Kidney epithelial cell (primary cell): ENCODE measurements around the gene TRMT61B. TPM values are rescaled to one million over a fixed set of nuclear protein-coding genes. Genes with fewer than 3 reads are reported as not detected.

Experiments
- DNase-seq: peaks from one replicate; pipeline ENCODE4 v3.0.0-alpha.2; 2010; ENCODE audit warnings: low read depth
- H3K27me3 ChIP-seq: 2 replicates; pipeline ENCODE4 v1.6.0; 2011; ENCODE audit warnings: low read length; ENCODE audit not compliant: control insufficient read depth, insufficient read depth
- H3K36me3 ChIP-seq: 2 replicates; pipeline ENCODE4 v1.5.1; 2011; ENCODE audit warnings: low read length; ENCODE audit not compliant: control insufficient read depth, insufficient read depth
- H3K4me3 ChIP-seq: 2 replicates; pipeline ENCODE4 v1.5.1; 2011; ENCODE audit warnings: low read depth, mild to moderate bottlenecking, control low read depth, low read length
- CTCF ChIP-seq: IDR thresholded peaks from 2 replicates; pipeline ENCODE4 v1.5.1; 2011; ENCODE audit warnings: mild to moderate bottlenecking, moderate library complexity, low read length, control low read depth, inconsistent platforms; ENCODE audit not compliant: insufficient read depth, poor library complexity, severe bottlenecking
- total RNA-seq: library from RNA; depleted of rRNA; stranded (reverse); fragments of >200 nt; gene quantifications from 2 replicates; pipeline ENCODE4 v1.2.3, GENCODE V29; 2015

TRMT61B gene
- total RNA-seq, 1 donor from 2014 or later, result 9.9 TPM

- no peak for TF ChIP-seq CTCF
- no peak for DNase-seq
- H3K27me3 ChIP-seq, result no peaks in the 10 kb centered on the region
- no peaks in the 10 kb centered on the region for H3K36me3 ChIP-seq
- no peak overlapping the region for H3K4me3 ChIP-seq
Measured at GRCh38 chr2:28855193-28855592, 14.9 kb downstream of the TRMT61B start.

- Histone ChIP-seq H3K4me3 (no peak overlapping the region), H3K36me3 (no peaks in the 10 kb centered on the region), H3K27me3 (no peaks in the 10 kb centered on the region)
- no peak for TF ChIP-seq CTCF
- no peak for DNase-seq
Measured at GRCh38 chr2:28842042-28842441, 28.1 kb downstream of the TRMT61B start.

- Histone ChIP-seq H3K36me3 (no peaks in the 10 kb centered on the region), H3K4me3 (no peak overlapping the region), H3K27me3 (no peaks in the 10 kb centered on the region)
- no peak for TF ChIP-seq CTCF
- DNase-seq, result no peak
Measured at GRCh38 chr2:28838971-28839370, 31.1 kb downstream of the TRMT61B start.

GRCh38 chr2:28835781-28836180 lies 34.3 kb downstream of the TRMT61B start:
- no peaks in the 10 kb centered on the region for H3K27me3 ChIP-seq
- no peak for TF ChIP-seq CTCF
- no peaks in the 10 kb centered on the region for H3K36me3 ChIP-seq
- DNase-seq, result no peak
- no peak overlapping the region for H3K4me3 ChIP-seq

- DNase-seq, result no peak
- Histone ChIP-seq H3K27me3 (no peaks in the 10 kb centered on the region), H3K4me3 (no peak overlapping the region), H3K36me3 (no peaks in the 10 kb centered on the region)
- no peak for TF ChIP-seq CTCF
Measured at GRCh38 chr2:28833740-28834470, 36.2 kb downstream of the TRMT61B start.

GRCh38 chr2:28828382-28828781 lies 41.7 kb downstream of the TRMT61B start:
- no peak for TF ChIP-seq CTCF
- no peaks in the 10 kb centered on the region for H3K27me3 ChIP-seq
- H3K36me3 ChIP-seq, result no peaks in the 10 kb centered on the region
- DNase-seq, result no peak
- H3K4me3 ChIP-seq, result no peak overlapping the region
